Measurements from ENCODE around the gene GMIP.
A peak's percentile ranks its signal among the peaks of the same experiment; 100 is the strongest.

The GMIP gene

DNA sequence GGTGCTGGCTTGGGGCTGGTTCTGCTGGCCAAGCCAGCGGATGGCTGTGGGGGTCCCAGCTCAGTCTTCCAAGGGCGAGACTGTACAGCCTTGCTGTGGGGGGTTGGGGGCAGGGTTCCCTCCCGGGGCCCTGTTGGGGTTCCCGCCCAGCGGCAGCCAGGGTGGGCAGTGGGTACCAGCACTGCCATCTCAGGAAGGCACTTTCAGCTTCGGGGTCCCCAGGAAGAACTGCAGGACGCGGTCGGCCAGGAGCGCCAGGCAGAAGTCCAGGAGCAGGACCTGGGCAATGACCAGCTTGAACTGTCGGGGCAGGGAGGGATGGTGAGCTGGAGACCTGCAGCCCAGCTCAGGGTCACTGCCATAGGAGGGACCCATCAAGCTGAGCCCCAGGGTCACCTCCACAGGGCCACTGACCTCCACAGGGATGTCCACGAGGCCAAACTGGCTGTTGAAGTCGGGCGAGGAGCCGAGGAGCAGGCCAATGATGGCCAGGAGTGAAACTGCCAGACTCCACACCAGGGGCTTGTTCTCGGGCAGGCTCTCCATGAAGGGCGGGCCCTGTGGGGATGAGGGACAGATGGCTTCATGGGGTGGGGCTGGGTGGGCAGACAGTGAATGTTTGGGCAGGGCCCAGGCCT, 1.9 kb upstream of the GMIP start:
- Histone ChIP-seq H3K9me3 (ENCODE audit: severe bottlenecking) (no peaks in the 10 kb centered on the region), H3K27ac (no peak overlapping the region), H3K4me3 (ENCODE audit: low read depth, low read length) (no peak overlapping the region), H3K27me3 (ENCODE audit: insufficient read depth, low read depth, severe bottlenecking) (no peaks in the 10 kb centered on the region), H3K36me3 (peaks cover 50% of the 10 kb centered on the region)
- TF ChIP-seq CTCF (IDR thresholded peaks at IDR 0.05; ENCODE audit: low read depth, low read length), result no peak
- DNase-seq, result no peak

- no peak overlapping the region for H3K27ac ChIP-seq
- H3K4me3 ChIP-seq (ENCODE audit: low read depth, low read length), result peak overlapping the region; percentile 76
- TF ChIP-seq CTCF (IDR thresholded peaks at IDR 0.05; ENCODE audit: low read depth, low read length), result no peak
- no peak for DNase-seq
- no peaks in the 10 kb centered on the region for H3K27me3 ChIP-seq (ENCODE audit: insufficient read depth, low read depth, severe bottlenecking)
- H3K36me3 ChIP-seq, result peaks cover 39% of the 10 kb centered on the region
- no peaks in the 10 kb centered on the region for H3K9me3 ChIP-seq (ENCODE audit: severe bottlenecking)
These were observed 564 bp upstream of the GMIP start for GRCh38 chr19:19644054-19644388.

DNA sequence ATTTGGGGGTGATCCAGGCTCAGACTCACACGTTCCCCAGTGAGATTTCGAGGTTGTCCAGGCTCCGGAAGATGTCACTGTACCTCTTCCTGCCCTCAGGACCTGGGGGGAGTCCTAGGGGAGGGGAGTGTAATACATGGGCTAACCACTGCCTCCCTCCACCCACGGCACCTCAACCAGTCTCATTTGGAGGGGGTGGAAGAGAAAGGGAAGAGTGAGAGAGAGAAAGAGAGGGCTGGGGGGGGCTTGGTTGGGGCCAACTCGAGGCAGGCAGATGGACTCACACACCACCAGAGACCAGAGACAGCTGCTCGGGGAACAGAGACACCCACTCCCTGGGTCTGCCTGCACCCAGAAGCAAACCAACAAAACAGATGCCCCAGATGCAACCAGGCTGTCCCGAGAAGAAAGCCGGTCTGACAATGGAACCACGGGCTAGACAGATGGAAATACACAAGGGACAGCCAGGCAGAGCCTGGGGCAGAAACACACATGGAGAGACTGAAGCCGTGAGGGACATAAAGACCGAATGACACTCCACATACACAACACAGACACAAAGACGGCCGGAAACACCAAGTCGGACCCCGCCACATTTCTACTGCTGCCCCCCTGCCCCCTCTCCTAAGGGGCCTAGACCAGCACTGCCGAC, 825 bp downstream of the GMIP start:
- Histone ChIP-seq H3K27ac (peak overlapping the region; percentile 43), H3K9me3 (ENCODE audit: severe bottlenecking) (no peaks in the 10 kb centered on the region), H3K36me3 (peaks cover 33% of the 10 kb centered on the region), H3K4me3 (ENCODE audit: low read depth, low read length) (peak overlapping the region; percentile 76), H3K27me3 (ENCODE audit: insufficient read depth, low read depth, severe bottlenecking) (no peaks in the 10 kb centered on the region)
- TF ChIP-seq CTCF (IDR thresholded peaks at IDR 0.05; ENCODE audit: low read depth, low read length), result no peak
- DNase-seq, result no peak

- Histone ChIP-seq H3K4me3 (ENCODE audit: low read depth, low read length) (no peak overlapping the region), H3K9me3 (ENCODE audit: severe bottlenecking) (no peaks in the 10 kb centered on the region), H3K36me3 (peaks cover 6% of the 10 kb centered on the region), H3K27me3 (ENCODE audit: insufficient read depth, low read depth, severe bottlenecking) (no peaks in the 10 kb centered on the region), H3K27ac (no peak overlapping the region)
- no peak for TF ChIP-seq CTCF (IDR thresholded peaks at IDR 0.05; ENCODE audit: low read depth, low read length)
- no peak for DNase-seq
These were observed 5.8 kb downstream of the GMIP start for GRCh38 chr19:19637523-19638251.

DNA sequence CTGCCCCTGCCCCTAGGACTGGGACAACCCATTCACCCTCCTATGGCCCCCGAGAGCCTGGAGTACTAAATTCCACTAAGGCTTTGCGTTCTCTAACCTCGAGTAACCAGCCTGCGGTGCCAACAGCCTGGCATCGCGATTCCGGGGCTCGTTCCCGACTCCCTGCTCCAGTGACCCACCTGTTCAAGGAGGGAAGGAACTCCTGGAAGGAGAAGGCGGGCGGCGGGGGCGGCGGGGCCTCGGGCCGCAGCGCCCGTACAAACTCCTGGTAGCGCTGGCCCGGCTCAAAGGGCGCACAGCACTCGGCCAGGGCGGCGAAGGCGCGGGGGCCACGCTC, 6.3 kb downstream of the GMIP start:
- H3K36me3 ChIP-seq, result peaks cover 6% of the 10 kb centered on the region
- H3K27ac ChIP-seq, result no peak overlapping the region
- no peak for TF ChIP-seq CTCF (IDR thresholded peaks at IDR 0.05; ENCODE audit: low read depth, low read length)
- no peak overlapping the region for H3K4me3 ChIP-seq (ENCODE audit: low read depth, low read length)
- H3K27me3 ChIP-seq (ENCODE audit: insufficient read depth, low read depth, severe bottlenecking), result no peaks in the 10 kb centered on the region
- no peaks in the 10 kb centered on the region for H3K9me3 ChIP-seq (ENCODE audit: severe bottlenecking)
- DNase-seq, result no peak
